Left lung (tissue), 10 donors: Measurements from ENCODE around the gene SLC20A1. TPM values are rescaled to one million over a fixed set of nuclear protein-coding genes. Genes with fewer than 3 reads are reported as not detected.

Experiments used
- ATAC-seq: fragments of 200-7000 bp; cut with Tn5 transposase; one replicate; pipeline ENCODE4 v1.9.1; 2020; ENCODE audit warnings: moderate library complexity
- DNase-seq, 4 donors: peaks; one replicate each; pipeline ENCODE4 v3.0.0-alpha.2; 2013 to 2020
- H3K27ac ChIP-seq, 2 donors: fragments of 200-600 bp; sonication (generic) in 1 of 2; one replicate each; pipeline versions ENCODE4 v1.5.0 to v1.8.0; 2020 to 2021
- H3K27me3 ChIP-seq, 2 donors: fragments of 200-600 bp; sonication (generic) in 1 of 2; one replicate each; pipeline versions ENCODE4 v1.5.0 to v1.8.0; 2020 to 2021
- H3K36me3 ChIP-seq, 2 donors: fragments of 200-600 bp; sonication (generic) in 1 of 2; one replicate each; pipeline versions ENCODE4 v1.5.0 to v1.8.0; 2020 to 2021
- H3K4me1 ChIP-seq, 2 donors: fragments of 200-600 bp; one replicate each; pipeline ENCODE4 v1.8.0; 2021
- H3K4me3 ChIP-seq, 2 donors: fragments of 200-600 bp; sonication (generic) in 1 of 2; one replicate each; pipeline versions ENCODE4 v1.5.0 to v1.8.0; 2020 to 2021; ENCODE audit warnings: mild to moderate bottlenecking in 1 of 2
- H3K9me3 ChIP-seq, 2 donors: fragments of 200-600 bp; sonication (generic) in 1 of 2; one replicate each; pipeline versions ENCODE4 v1.5.0 to v1.8.0; 2020 to 2021
- intact Hi-C, 2 donors: fragments of 100-400 bp; cut with DNase I; formaldehyde crosslinking; loops; one replicate each; pipeline versions ENCODE4 v1.11.2 to v1.14.2; 2022
- polyA plus RNA-seq, 6 donors: library from polyadenylated mRNA; unstranded; fragments of 120-200 nt; gene quantifications; one replicate each; pipeline ENCODE4 v1.2.1, GENCODE V29; 2013; ENCODE audit not compliant: insufficient read length in 6 of 6
- total RNA-seq, 2 donors: library from RNA; stranded (reverse); fragmentation: NEBNext Ultra II Directional; extraction: Animal tissue kit (Norgen Biotek cat#: 25700); gene quantifications; one replicate each; pipeline ENCODE4 v1.2.1, GENCODE V29; 2021
- TF ChIP-seq, protein P1 (sequence below), 2 donors: fragments of 200-600 bp; sonication (generic) in 1 of 2; IDR thresholded peaks; one replicate each; pipeline versions ENCODE4 v1.5.0 to v1.8.0; 2021; ENCODE audit warnings: antibody characterized with exemption in 2 of 2
- donor health status: DM: no; HTN: yes; CAD: no.
- donor health status: DM: no; HTN: no; CAD: no.

Gene SLC20A1
- total and polyA plus RNA-seq, 8 donors: 33.9 to 68.2 (median 37.8) TPM

DNA sequence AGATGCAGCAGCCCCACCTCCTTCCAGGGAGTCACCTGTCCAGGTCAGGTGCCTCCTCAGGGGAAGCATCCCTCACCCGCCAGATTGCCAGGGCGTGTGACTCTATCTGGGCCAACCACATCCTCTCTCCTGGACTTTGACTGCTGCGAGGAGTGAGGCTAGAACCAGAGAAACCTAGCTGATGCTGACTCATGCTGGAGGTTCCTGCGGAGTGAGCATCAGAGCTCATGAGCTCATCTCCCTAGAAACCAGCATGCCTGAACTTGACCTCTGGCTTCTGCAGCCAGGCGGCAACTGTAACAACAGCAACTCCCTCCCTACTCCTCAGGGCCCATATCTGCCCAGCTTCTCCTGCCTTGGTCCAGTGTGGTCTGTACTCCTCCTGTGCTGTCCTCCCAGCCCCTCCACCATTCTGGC, 46.8 kb downstream of the SLC20A1 start:
- peak overlapping the region in 1 of 2 donors; percentile 74 for H3K27ac ChIP-seq
- no peak overlapping the region for H3K4me3 ChIP-seq
- H3K9me3 ChIP-seq: no peaks in the 10 kb centered on the region
- no peaks in the 10 kb centered on the region for H3K27me3 ChIP-seq
- intact Hi-C loops: no loop called here
- H3K4me1 ChIP-seq: peaks cover 0 to 46% of the 10 kb centered on the region in 2 donors
- ATAC-seq (peak; percentile 77), DNase-seq (peak in 3 of 4 donors; percentile 13 to 83 (median 77))
- H3K36me3 ChIP-seq: no peaks in the 10 kb centered on the region
- TF ChIP-seq, protein P1, sequence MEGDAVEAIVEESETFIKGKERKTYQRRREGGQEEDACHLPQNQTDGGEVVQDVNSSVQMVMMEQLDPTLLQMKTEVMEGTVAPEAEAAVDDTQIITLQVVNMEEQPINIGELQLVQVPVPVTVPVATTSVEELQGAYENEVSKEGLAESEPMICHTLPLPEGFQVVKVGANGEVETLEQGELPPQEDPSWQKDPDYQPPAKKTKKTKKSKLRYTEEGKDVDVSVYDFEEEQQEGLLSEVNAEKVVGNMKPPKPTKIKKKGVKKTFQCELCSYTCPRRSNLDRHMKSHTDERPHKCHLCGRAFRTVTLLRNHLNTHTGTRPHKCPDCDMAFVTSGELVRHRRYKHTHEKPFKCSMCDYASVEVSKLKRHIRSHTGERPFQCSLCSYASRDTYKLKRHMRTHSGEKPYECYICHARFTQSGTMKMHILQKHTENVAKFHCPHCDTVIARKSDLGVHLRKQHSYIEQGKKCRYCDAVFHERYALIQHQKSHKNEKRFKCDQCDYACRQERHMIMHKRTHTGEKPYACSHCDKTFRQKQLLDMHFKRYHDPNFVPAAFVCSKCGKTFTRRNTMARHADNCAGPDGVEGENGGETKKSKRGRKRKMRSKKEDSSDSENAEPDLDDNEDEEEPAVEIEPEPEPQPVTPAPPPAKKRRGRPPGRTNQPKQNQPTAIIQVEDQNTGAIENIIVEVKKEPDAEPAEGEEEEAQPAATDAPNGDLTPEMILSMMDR (IDR thresholded peaks at IDR 0.05): no peak

DNA sequence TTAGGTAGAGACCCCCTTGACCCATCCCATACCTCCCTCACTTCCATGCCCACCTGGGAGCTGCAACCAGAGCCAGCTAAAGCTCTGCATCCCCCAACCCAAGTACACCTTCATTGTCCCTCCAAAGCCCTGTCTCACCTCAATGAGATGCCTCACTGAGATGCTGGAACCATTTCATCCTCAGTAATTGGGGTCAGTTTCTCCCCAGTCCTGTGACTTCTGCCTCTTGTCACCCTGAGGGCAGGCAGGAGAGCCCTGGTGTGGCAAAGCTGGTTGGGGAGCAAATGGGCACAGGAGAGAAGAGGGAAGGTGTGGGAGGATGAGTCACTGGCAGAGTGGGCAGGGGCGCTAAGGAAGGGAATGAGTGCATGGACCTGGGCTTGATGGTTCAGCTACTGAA, 47.2 kb downstream of the SLC20A1 start:
- Histone ChIP-seq H3K36me3 (no peaks in the 10 kb centered on the region), H3K4me1 (peaks cover 0 to 46% of the 10 kb centered on the region in 2 donors), H3K4me3 (no peak overlapping the region), H3K9me3 (no peaks in the 10 kb centered on the region), H3K27ac (peak overlapping the region in 1 of 2 donors; percentile 74), H3K27me3 (no peaks in the 10 kb centered on the region)
- intact Hi-C loops: no loop called here
- TF ChIP-seq, protein P1 (IDR thresholded peaks at IDR 0.05): no peak
- DNase-seq: peak in 1 of 4 donors; percentile 34
- no peak for ATAC-seq

DNA sequence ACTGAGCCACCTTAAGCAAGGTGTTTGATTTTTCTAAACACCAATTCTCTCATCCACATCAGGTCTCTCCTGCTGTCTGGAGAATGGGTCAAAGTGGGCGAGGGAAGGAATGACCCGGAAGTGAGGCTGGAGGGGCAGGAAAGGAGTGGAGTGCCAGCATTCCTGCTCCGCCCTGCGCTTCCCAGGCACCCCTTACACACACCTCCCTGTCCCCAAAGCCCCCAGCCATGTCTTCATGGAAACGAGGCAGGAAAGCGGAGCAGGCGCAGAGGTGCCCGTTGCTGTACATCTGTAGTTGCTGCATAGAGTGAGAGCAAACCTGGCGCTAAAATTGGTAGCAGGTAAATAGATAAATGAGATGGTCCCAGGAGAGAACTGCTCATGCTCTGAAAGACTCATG, 47.9 kb downstream of the SLC20A1 start:
- H3K27me3 ChIP-seq: no peaks in the 10 kb centered on the region
- ATAC-seq (no peak), DNase-seq (peak in 1 of 4 donors; percentile 29)
- H3K27ac ChIP-seq: peak overlapping the region in 1 of 2 donors; percentile 74
- no peaks in the 10 kb centered on the region for H3K36me3 ChIP-seq
- H3K4me1 ChIP-seq: peaks cover 0 to 40% of the 10 kb centered on the region in 2 donors
- H3K4me3 ChIP-seq: no peak overlapping the region
- TF ChIP-seq, protein P1 (IDR thresholded peaks at IDR 0.05): no peak
- intact Hi-C loops: no loop called here
- no peaks in the 10 kb centered on the region for H3K9me3 ChIP-seq

DNA sequence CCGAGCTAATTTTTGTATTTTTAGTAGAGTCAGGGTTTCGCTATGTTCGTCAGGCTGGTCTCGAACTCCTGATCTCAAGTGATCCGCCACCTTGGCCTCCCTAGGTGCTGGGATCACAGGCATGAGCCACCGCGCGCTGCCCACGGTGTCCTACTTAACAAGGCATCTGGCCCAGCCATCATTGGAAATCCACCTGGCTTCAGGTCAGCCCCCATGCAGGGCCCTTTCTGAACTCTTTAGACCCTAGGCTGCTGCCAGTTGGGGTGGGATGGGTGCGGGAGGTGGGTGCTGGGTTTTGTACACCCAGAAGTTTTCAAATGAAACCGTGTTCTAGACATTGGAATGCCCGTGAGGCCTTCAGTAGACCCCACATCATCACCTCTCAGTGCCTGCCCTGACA, 48.4 kb downstream of the SLC20A1 start:
- Histone ChIP-seq H3K36me3 (no peaks in the 10 kb centered on the region), H3K27me3 (no peaks in the 10 kb centered on the region), H3K9me3 (no peaks in the 10 kb centered on the region), H3K4me3 (no peak overlapping the region), H3K4me1 (peaks cover 0 to 43% of the 10 kb centered on the region in 2 donors), H3K27ac (no peak overlapping the region)
- ATAC-seq (no peak), DNase-seq (peak in 1 of 4 donors; percentile 27)
- intact Hi-C loops: no loop called here
- TF ChIP-seq, protein P1 (IDR thresholded peaks at IDR 0.05): no peak

DNA sequence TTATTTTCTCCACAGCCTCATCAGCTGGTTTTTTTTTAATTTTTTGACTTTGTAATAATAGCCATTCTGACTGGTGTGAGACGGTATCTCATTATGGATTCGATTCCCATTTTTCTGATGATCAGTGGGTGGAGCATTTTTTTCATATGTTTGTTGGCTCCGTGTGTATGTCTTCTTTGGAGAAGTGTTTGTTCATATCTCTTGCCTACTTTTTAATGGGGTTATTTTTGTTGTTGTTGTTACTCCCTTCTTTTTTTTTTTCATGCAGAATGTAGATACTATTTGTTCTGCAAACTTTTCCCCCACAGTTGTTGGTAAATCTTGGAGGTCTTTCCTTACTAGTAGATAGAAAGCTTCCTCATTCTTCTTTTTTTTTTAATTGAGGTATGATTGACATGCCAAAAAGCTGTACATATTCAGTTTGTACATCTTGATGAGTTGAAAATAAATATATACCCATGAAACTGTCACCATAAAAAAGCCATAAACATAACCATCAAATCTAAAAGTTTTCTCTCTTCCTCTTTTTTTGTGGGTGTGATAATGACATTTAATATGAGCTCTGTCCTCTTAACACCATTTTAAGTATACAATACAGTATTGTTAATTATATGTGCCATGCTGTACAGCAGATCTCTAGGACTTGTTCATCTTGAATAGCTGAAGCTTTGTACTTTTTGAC, 53.2 kb downstream of the SLC20A1 start:
- TF ChIP-seq, protein P1 (IDR thresholded peaks at IDR 0.05): no peak
- ATAC-seq (no peak), DNase-seq (no peak)
- no peaks in the 10 kb centered on the region for H3K27me3 ChIP-seq
- peak overlapping the region; percentile 37 to 92 for H3K27ac ChIP-seq
- no peaks in the 10 kb centered on the region for H3K36me3 ChIP-seq
- H3K4me3 ChIP-seq: no peak overlapping the region
- intact Hi-C loops: no loop called here
- no peaks in the 10 kb centered on the region for H3K9me3 ChIP-seq
- peaks cover 0 to 28% of the 10 kb centered on the region in 2 donors for H3K4me1 ChIP-seq
